Lower leg skin (tissue), 4 donors: ENCODE data around the gene ASH1L. TPM values are rescaled to one million over a fixed set of nuclear protein-coding genes. Genes with fewer than 3 reads are reported as not detected.

Experiments
- DNase-seq, 2 donors: peaks; one replicate each; pipeline ENCODE4 v3.0.0-alpha.2; 2019; ENCODE audit warnings: low spot score in 2 of 2
- H3K4me3 ChIP-seq: fragments of 200-600 bp; sonication (generic); 2 replicates; pipeline ENCODE4 v1.5.1; 2017; ENCODE audit warnings: mild to moderate bottlenecking, low read depth; ENCODE audit not compliant: poor library complexity, severe bottlenecking
- POLR2A ChIP-seq, 2 donors: fragments of 450-650 bp; IDR thresholded peaks; one replicate each; pipeline ENCODE4 v1.6.1; 2016 to 2017; ENCODE audit warnings: antibody characterized with exemption in 2 of 2, mild to moderate bottlenecking in 1 of 2, moderate library complexity in 1 of 2
- WGBS, 2 donors: methylation state at CpG; one replicate each; pipeline ENCODE4 v1.1.5; 2018; 5-methylcytosine and 5-hydroxymethylcytosine counted together
- intact Hi-C: fragments of 100-400 bp; cut with DNase I; formaldehyde crosslinking; loops from one replicate; pipeline ENCODE4 v1.15.0; 2023; ENCODE audit warnings: low total_unique reads
- total RNA-seq, 4 donors: library from RNA; depleted of rRNA; stranded (reverse); fragments of >200 nt; gene quantifications; one replicate each; pipeline ENCODE4 v1.1.0, GENCODE V29; 2016
- TF ChIP-seq, protein P1 (sequence below), 3 donors: fragments of 450-650 bp; IDR thresholded peaks; one replicate each; pipeline ENCODE4 v1.5.1; 2016; ENCODE audit warnings: antibody characterized with exemption in 3 of 3, mild to moderate bottlenecking in 3 of 3, moderate library complexity in 2 of 3

Gene ASH1L
- total RNA-seq, 4 donors from 2014 or later = 40.6 to 59.4 (median 49.9) TPM

DNA sequence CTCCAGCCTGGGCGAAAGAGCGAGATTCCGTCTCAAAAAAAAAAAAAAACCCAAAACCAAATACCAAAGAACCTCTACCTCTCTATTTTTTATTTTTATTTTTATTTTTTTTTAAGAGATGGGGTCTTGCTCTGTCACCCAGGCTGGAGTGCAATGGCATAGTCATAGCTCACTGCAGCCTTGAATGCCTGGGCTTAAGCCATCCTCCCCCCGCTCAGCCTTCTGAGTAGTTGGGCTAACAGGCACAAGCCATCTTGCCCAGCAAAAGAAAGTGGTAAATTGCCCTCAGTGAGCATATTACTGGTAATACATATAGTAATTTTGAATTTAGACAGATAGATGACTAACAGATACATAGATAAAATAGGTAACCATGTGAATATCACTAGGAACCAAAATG is 77.4 kb downstream of the ASH1L start:
- TF ChIP-seq, protein P1, sequence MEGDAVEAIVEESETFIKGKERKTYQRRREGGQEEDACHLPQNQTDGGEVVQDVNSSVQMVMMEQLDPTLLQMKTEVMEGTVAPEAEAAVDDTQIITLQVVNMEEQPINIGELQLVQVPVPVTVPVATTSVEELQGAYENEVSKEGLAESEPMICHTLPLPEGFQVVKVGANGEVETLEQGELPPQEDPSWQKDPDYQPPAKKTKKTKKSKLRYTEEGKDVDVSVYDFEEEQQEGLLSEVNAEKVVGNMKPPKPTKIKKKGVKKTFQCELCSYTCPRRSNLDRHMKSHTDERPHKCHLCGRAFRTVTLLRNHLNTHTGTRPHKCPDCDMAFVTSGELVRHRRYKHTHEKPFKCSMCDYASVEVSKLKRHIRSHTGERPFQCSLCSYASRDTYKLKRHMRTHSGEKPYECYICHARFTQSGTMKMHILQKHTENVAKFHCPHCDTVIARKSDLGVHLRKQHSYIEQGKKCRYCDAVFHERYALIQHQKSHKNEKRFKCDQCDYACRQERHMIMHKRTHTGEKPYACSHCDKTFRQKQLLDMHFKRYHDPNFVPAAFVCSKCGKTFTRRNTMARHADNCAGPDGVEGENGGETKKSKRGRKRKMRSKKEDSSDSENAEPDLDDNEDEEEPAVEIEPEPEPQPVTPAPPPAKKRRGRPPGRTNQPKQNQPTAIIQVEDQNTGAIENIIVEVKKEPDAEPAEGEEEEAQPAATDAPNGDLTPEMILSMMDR (IDR thresholded peaks at IDR 0.05) = no peak
- no peak for TF ChIP-seq POLR2A (IDR thresholded peaks at IDR 0.05)
- intact Hi-C loops = no loop called here
- H3K4me3 ChIP-seq = no peak overlapping the region
- DNase-seq = no peak
- 95 to 99% methylated on average over 4 of the region's 4 CpGs for WGBS, 2 donors

DNA sequence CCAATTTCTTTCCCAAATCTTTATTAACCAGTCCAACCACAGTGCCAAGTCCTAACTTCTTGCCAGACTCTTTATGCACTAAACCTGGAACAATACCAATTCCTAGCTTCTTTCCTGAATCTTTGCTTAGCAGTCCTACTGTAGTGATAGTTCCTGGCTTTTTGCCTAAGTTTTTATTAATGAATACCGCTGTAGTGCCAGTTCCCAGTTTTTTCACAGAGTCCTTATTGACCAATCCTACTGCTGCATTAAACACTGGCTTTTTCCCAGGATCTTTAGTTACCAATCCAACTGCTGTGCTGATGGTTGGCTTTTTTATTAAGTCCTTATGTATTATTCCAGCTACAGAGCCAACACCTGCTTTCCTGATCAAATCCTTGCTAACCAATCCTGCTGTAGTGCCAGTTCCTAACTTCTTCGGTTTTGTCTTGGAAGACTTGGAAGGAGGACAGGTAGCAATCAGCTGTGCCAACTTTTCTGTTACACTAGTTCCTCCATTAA is 80.8 kb downstream of the ASH1L start:
- DNase-seq = no peak
- TF ChIP-seq POLR2A (IDR thresholded peaks at IDR 0.05) = no peak
- TF ChIP-seq, protein P1 (IDR thresholded peaks at IDR 0.05) = no peak
- no peak overlapping the region for H3K4me3 ChIP-seq
- WGBS, 2 donors = 50 to 56% methylated on average over 2 of the region's 2 CpGs
- intact Hi-C loops = no loop called here

DNA sequence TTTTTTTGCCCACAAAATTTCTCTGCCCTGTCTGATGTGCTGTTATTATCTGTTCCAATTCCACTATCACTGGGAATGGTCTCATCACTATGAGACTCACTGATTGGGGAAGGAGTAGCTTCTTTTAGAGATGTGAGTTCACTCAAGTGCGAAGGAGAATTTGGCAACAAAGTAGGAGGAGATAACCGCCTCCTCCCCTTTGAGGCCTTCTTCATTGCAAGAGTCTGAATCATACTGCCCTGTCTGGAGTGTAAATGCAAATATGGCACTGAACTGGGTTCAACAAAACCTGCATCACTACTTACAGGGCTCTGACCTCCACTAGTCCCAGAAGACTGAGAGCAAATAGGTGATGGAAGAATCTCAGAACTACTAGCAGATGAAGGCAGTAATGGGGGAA is 83.4 kb downstream of the ASH1L start:
- H3K4me3 ChIP-seq = no peak overlapping the region
- intact Hi-C loops = no loop called here
- TF ChIP-seq POLR2A (IDR thresholded peaks at IDR 0.05) = no peak
- TF ChIP-seq, protein P1 (IDR thresholded peaks at IDR 0.05) = no peak
- no peak for DNase-seq
- 77 to 92% methylated on average over 2 of the region's 2 CpGs for WGBS, 2 donors

DNA sequence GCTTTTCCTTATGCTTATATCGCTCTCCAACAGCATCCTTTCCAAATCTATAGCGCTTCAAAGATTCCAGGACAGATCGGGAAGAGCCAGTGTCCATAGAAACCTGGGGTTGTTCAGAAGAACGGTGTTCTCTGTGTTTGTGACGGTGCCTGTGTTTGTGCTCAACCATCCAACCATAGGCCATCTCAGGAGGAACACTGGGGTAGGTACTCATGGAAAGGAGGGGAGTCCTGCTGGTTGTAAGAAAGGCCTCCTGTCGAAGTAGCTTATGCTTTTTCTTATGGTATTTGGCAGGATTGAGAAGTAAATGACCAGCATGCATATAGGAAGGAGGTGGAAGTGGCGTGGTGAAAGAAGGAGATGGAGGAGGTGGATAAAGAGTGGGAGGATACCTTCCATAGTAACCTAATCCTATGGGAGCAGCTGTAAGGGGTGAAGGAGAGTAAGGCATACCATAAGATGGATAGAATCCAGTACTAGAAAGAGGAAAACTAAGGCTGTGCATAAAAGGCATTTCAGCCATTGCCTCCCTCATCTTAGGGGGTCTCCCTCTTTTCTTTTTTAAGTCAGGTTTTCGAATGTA is 84.2 kb downstream of the ASH1L start:
- H3K4me3 ChIP-seq = no peak overlapping the region
- no peak for TF ChIP-seq POLR2A (IDR thresholded peaks at IDR 0.05)
- TF ChIP-seq, protein P1 (IDR thresholded peaks at IDR 0.05) = no peak
- DNase-seq = no peak
- intact Hi-C loops = no loop called here
- WGBS, 2 donors = 93 to 94% methylated on average over 8 of the region's 8 CpGs

DNA sequence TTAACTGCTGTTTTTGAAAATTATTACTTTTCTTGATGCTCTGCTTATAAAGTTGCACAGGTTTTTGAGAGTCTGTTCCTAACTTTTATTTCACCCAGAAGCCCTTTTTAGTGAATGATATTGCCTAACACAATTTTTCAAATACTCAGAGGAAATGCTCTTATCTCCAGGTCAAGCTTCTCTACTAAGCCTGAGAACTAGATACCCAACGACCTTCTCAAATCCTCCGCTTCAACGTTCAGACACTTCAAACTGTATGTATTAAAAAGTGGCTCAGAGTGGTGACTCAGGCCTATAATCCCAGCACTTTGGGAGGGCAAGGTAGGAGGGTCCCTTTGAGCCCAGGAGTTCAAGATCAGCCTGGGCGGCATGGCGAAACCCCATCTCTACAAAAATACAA is 88.5 kb downstream of the ASH1L start:
- no peak overlapping the region for H3K4me3 ChIP-seq
- TF ChIP-seq POLR2A (IDR thresholded peaks at IDR 0.05) = no peak
- intact Hi-C loops = no loop called here
- DNase-seq = no peak
- WGBS, 2 donors = 86 to 88% methylated on average over 5 of the region's 5 CpGs

DNA sequence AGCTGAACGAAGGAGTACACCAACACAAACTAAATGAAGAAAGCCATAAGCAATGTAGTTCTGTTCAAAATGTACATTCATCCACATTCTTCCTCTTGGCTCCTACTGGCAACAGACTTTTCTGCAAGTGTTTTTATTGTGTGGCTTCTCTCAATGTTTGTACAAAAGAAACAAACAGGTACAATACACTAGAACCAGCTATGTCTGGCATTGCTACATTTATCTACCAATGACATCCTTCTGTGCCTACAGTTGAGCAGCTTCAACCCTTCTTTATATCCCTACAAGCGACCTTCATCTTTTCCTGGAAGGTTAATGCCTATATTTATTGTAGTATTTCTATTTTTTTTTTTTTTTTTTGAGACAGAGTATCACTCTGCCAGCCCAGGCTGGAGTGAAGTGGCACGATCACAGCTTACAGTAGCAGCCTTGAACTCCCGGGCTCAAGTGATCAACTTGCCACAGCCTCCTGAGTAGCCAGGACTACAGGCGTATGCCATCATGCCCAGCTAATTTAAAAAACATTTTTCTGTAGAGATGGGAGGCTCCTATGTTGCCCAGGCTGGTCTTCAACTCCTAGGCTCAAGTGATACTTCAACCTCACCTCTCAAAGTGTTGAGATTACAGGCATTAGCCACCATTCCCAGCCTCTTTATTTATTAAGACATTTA is 89.3 kb downstream of the ASH1L start:
- intact Hi-C loops = no loop called here
- 75 to 82% methylated on average over 5 of the region's 5 CpGs for WGBS, 2 donors
- DNase-seq = no peak
- TF ChIP-seq, protein P1 (IDR thresholded peaks at IDR 0.05) = no peak
- TF ChIP-seq POLR2A (IDR thresholded peaks at IDR 0.05) = no peak
- H3K4me3 ChIP-seq = no peak overlapping the region
